Activated naive CD4-positive, alpha-beta T cell treated with anti-CD3 and anti-CD28 coated beads, Interleukin-2, amount 50 U/mL, for 16 hours (primary cell): ENCODE data around the gene KIF26A.

Source experiments
- DNase-seq: peaks from one replicate; pipeline ENCODE4 v3.0.0-alpha.2; 2020

The KIF26A gene

GRCh38 chr14:104113631-104114420 is 24.6 kb upstream of the KIF26A start:
- DNase-seq, result peak; percentile 4

DNA sequence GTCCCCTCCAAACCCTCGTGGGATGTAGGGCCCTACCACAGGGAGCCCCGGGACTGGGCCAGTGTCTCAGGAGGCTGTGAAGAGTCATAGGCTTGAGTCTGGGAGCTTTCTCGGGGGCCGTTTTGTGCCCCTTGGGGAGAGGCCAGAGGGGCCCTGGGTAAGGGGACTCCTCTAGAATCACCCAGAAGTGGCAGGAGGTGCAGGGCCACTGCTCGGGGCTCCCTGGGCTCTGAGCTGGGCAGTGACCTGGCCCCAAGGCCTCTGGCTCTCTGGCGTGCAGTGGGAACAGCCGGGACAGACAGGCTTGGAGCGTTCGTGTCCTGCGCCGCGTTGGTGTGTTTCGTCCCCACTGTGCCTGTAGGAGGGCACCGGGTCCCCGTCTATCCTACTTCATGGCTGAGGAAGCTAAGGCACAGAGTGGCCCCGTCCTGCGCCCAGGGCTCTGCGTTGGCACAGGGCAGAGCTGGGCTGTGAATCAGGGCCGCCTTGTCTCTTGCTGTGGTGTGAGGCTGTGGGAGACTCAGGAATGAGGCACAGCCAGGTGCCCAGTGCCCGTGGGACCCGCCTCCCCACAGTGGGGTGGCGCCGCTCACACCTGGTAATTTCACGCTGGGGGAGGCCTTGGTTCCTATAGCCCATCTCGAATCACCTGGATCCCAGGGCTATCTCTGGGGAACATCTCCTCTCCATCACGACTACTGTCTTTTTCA is 23.8 kb upstream of the KIF26A start:
- DNase-seq, result peak; percentile 5

GRCh38 chr14:104115131-104115600 is 23.2 kb upstream of the KIF26A start:
- no peak for DNase-seq

DNA sequence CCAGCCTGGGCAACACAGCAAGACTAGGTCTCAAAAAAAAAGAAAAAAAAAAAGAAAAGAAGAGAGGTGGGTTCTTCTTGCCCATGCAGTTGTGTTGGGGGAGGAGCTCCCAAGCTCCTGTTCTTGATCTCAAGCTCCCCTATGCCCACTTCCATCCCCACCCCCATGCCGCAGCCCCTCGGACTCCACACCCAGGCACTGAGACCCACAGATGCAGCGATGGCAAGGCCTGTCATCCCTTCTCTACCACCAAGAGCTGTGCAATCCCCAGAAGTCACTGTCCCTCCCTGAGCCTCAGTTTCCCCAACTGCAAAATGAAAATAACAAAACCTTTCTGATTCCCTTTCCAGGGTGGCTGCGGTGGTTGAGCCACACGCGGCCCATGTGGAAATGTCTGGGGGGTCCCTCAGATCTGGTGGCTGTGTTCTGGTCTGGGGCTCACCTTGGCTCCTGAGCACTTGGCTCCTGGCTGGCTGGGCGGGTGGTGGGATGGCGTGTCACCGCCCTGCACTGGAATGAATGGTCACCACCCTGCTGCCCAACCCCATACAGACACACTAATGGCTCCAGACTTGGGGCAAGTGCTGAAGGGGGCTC is 22.6 kb upstream of the KIF26A start:
- no peak for DNase-seq

DNA sequence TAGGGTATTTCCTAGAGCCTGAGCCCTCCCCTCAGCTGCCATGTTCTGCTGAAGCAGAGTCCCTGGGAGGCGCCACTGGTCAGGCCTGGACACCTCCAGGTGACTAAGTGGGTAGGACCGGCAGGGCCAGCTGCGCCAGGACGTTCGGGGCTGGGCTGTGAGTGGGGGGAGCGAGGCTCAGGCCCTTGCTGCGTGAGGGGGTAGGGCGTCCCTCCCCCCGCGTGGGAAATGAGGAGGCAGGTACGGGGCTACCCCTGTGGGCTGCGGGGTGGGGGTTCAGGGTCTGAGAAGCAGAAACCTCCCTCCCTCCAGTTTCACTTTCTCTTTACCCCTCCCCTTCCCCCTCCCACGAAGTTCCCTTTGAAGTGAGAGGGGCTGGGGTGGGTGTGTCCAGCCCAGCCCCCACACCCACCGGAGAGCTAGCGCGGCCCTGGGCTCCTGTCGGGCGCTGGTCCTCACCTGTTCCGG is 22.1 kb upstream of the KIF26A start:
- no peak for DNase-seq

- peak; percentile 28 for DNase-seq
These were observed 21.5 kb upstream of the KIF26A start for GRCh38 chr14:104116756-104117340.

DNA sequence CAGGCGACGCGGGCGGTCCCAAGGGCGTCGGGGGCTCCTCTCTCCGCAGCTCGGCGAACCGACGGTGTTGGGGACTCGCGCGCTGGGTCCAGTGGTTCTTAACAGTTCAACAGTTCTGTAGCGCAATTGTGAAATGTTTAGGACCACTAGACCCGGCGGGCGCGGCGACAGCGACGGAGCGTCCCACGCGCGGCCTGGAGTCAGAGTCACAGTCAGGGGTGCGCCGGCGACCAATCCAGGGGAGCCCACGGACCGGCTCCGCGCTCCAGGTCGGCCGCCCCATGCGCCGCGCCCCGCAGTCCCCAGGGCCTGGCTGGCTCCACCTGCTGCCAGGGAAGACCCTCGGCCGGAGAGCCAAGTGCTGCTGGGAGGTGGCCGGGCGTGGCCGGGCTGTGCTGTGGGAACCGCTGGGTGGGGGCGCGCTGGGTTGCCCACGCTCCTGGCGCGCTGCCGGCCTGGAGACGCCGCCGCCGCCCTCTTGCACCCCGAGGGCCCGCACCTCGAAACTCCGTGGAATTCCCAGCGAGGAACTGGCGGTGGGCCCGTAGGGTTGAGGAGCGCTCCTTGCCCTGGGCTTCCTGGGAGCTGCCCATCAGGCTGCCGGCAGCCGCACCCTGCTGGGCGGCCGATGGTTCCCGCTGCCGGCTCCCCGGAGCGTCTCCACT is 20.9 kb upstream of the KIF26A start:
- DNase-seq, result peak; percentile 12

DNA sequence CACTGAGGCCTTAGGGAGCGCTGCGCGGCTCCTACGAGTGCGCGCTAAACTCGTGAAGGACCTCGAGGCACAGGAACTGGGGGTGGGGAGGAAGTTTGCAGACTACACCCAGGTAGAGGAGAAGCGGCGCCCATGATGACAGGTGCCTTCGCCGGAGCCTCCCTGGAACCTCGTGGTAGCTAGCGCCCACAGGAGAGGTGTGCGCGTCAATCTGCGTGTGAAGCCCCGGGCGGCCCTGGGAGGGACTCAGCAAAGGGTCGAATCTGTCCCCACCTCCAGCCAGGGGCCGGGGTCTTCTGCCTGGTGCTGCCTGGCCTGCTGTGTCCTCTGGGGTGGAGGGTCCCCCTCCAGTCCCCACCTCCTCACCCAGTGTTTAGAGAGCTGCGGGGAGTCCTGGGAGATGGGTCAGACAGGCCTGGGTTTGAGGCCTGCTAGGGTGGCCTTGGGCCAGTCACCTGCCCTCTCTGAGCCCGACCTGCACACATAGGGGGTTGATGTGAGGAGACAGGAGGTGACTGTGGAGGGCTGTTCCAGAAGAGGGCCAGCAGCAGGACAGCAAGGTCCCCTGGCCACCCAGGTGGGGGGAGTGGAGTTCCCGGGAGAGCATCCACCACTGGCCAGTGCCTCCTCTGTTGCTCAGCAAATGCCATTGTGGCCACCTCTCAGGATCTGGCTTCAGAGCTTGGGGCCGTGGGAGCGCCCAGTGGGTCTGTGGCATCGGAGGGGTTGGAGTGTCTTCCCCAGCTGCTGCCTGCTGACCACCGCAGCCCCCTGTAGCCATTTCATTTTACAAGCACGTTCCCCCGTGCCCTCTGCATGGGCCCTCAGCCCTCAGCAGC is 20.2 kb upstream of the KIF26A start:
- DNase-seq, result no peak

GRCh38 chr14:104119119-104119487 is 19.3 kb upstream of the KIF26A start:
- DNase-seq, result no peak

GRCh38 chr14:104119488-104120251 is 18.7 kb upstream of the KIF26A start:
- DNase-seq, result no peak

GRCh38 chr14:104120281-104120741 is 18.1 kb upstream of the KIF26A start:
- DNase-seq, result no peak

DNA sequence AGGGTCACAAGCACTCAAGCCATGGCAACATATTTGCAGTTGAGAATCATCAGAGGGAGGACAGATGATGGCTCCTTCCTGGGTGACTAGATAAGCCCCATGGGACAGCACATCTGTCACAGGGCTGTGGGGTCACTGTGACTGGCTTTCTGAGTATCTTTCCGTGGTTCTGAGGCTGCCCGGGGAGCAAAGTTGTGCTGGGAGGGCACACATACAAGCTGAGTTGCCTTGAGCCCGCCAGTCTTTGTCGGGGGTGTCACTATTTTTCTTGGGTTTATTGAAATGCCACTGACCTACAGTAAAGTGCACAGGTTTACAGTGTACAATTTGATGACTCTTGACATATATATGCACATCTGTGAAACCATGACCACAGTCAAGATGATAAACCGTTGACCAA is 17.2 kb upstream of the KIF26A start:
- no peak for DNase-seq

DNA sequence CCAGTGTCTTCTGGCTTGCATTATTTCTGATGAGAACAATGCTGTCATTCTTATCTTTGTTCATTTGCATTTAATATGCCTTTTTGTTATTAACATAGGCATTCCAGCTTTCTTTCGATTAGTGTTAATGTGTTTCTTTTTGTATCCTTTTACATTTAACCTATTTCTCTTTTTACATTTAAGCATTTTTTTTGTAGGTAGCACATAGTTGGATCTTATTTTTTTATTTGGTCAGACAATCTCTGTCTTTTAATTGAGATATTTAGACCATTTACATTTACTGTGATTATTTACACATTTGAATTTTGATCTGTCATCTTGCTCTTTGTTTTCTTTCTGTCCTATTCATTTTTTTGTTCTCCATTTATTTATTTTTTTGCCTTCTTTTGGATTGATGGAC is 14.5 kb upstream of the KIF26A start:
- DNase-seq, result no peak

GRCh38 chr14:104125011-104125410 is 13.4 kb upstream of the KIF26A start:
- no peak for DNase-seq

DNA sequence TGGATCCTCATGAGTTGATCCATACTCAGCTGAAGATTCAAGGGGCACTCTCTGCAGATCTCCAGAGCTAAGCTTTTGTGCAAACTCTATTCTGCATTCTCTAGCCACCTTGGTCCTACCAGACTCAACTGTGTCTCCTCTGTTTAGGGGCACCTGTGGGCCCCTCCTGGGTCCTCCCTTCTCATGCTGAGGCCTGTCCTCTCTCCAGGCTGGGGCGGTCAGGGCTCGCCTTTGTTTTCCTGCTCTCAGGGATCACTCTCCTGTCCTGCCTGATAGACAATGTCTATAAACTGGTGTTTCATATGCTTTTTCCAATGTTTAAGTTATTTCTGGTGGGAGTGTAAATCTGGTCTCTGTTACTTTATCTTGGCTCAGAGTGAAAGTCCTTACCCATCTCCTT is 11.6 kb upstream of the KIF26A start:
- no peak for DNase-seq

DNA sequence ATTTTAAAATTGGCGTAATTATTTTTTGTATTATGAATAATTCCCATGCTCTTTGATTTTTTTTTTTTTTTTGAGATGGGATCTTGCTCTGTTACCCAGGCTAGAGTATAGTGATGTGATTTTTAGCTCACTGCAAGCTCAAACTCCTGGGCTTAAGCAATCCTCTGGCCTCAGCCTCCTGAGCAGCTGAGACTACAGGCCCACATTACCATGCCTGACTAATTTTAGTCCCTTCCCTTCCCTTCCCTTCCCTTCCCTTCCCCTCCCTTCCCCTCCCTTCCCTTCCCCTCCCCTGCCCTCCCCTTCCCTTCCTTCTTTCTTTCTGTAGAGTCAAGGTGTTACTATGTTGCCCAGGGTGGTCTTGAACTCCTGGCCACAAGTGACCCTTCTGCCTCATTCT is 9.4 kb upstream of the KIF26A start:
- DNase-seq, result no peak

GRCh38 chr14:104129556-104129955 is 8.8 kb upstream of the KIF26A start:
- DNase-seq, result no peak

DNA sequence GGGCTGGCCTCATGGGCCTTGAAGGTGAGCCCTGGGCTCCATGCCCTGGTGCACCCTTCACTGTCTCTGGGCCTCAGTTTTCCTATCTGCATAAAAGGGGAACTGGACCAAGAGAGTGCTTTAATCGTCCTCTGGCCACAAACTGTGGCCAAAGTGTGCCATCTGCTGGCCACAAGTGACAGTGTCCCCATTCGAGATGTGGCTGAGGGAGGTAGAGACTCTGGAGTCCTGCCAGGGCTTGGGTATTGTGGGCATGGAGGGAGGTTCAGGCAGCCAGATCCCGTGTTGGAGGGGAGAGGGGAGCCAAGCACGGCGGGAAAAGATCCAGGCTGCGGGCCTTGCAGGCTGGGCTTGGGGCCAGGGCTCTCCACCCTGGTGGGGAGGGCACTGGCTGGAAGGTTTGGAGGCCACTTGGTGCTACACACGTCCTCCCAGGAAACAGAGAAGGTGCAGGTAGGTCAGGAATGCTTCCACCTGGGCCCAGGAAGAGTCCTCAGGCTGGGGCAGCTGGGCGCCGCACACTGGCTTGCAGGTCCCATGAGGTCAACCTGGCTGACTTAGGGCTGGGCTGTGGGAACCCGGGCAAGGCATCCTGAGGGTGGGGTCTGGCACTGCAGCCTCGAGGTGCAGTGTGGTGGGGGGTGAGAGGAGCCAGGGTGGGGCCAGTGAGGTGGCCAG is 7.3 kb upstream of the KIF26A start:
- DNase-seq, result no peak

DNA sequence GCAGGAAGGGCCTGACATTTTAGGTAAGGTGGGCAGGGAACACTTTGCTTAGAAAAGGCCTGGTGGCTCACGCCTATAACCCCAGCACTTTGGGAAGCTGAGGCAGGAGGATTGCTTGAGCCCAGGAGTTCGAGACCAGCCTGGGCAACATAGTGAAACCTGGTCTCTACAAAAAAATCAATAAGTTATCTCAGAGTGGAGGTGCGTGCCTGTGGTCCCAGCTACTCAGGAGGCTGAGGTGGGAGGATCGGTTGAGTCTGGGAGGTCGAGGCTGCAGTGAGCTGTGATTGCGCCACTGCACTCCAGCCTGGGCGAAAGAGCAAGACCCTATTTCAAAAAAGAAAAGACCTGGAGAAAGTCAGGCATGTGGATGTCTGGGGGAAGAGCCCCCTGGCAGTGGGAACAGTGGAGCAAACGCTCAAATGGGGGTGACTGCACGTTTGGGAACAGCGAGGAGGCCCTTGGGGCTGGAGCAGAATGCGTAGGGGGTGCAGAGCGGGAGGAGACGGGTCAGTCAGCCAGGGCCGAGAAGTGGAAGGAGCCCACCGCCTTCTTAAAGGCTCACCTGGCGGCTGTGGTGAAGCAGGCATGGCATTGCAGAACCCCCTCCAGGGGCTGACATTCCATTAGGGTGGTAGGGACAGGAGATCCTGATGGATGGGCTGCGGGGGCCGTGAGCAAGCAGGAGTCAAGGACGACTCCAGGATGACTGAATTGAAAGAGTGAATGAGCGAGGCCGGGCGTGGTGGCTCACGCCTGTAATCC is 6.2 kb upstream of the KIF26A start:
- no peak for DNase-seq

- DNase-seq, result no peak
These were observed 5.4 kb upstream of the KIF26A start for GRCh38 chr14:104132981-104133380.
